Measurements from ENCODE around the gene ACTRT3. TPM values are rescaled to one million over a fixed set of nuclear protein-coding genes. Genes with fewer than 3 reads are reported as not detected.
A peak's percentile ranks its signal among the peaks of the same experiment; 100 is the strongest.

The ACTRT3 gene
- total and polyA plus RNA-seq, 2 experiments from 2014 or later: 2.9 to 5.2 TPM

GRCh38 chr3:169774186-169774585 is 4.8 kb upstream of the ACTRT3 start:
- H3K4me1 ChIP-seq (ENCODE audit: insufficient read depth): peaks cover 27% of the 10 kb centered on the region
- DNase-seq (ENCODE audit: low spot score) (peak; percentile 24), ATAC-seq (no peak)
- peak overlapping the region; percentile 96 for H3K27ac ChIP-seq (ENCODE audit: low read depth)
- peaks cover 19% of the 10 kb centered on the region for H3K27me3 Mint-ChIP-seq (ENCODE audit: insufficient read depth, low read depth, poor library complexity)
- peak overlapping the region; percentile 74 for H3K4me2 ChIP-seq
- no peaks in the 10 kb centered on the region for H3K9me2 ChIP-seq (ENCODE audit: insufficient read depth)
- H3K9me3 Mint-ChIP-seq: peaks cover 9% of the 10 kb centered on the region; the same call in 1 of the 3 replicates
- TF ChIP-seq, protein P1, sequence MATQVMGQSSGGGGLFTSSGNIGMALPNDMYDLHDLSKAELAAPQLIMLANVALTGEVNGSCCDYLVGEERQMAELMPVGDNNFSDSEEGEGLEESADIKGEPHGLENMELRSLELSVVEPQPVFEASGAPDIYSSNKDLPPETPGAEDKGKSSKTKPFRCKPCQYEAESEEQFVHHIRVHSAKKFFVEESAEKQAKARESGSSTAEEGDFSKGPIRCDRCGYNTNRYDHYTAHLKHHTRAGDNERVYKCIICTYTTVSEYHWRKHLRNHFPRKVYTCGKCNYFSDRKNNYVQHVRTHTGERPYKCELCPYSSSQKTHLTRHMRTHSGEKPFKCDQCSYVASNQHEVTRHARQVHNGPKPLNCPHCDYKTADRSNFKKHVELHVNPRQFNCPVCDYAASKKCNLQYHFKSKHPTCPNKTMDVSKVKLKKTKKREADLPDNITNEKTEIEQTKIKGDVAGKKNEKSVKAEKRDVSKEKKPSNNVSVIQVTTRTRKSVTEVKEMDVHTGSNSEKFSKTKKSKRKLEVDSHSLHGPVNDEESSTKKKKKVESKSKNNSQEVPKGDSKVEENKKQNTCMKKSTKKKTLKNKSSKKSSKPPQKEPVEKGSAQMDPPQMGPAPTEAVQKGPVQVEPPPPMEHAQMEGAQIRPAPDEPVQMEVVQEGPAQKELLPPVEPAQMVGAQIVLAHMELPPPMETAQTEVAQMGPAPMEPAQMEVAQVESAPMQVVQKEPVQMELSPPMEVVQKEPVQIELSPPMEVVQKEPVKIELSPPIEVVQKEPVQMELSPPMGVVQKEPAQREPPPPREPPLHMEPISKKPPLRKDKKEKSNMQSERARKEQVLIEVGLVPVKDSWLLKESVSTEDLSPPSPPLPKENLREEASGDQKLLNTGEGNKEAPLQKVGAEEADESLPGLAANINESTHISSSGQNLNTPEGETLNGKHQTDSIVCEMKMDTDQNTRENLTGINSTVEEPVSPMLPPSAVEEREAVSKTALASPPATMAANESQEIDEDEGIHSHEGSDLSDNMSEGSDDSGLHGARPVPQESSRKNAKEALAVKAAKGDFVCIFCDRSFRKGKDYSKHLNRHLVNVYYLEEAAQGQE (IDR thresholded peaks at IDR 0.05; ENCODE audit: unreplicated experiment): no peak
- no peak for TF ChIP-seq ZNF114 (CRISPR knock-in tag; IDR thresholded peaks at IDR 0.05)
- TF ChIP-seq EZH2phosphoT487 (IDR thresholded peaks at IDR 0.05; ENCODE audit: unreplicated experiment): no peak
- no peak for TF ChIP-seq ETS1 (IDR thresholded peaks at IDR 0.05)
- TF ChIP-seq ZNF462 (CRISPR knock-in tag; IDR thresholded peaks at IDR 0.05): no peak
- no peak for TF ChIP-seq POLR2AphosphoS5 (IDR thresholded peaks at IDR 0.05; ENCODE audit: low read depth)
- TF ChIP-seq, protein P2, sequence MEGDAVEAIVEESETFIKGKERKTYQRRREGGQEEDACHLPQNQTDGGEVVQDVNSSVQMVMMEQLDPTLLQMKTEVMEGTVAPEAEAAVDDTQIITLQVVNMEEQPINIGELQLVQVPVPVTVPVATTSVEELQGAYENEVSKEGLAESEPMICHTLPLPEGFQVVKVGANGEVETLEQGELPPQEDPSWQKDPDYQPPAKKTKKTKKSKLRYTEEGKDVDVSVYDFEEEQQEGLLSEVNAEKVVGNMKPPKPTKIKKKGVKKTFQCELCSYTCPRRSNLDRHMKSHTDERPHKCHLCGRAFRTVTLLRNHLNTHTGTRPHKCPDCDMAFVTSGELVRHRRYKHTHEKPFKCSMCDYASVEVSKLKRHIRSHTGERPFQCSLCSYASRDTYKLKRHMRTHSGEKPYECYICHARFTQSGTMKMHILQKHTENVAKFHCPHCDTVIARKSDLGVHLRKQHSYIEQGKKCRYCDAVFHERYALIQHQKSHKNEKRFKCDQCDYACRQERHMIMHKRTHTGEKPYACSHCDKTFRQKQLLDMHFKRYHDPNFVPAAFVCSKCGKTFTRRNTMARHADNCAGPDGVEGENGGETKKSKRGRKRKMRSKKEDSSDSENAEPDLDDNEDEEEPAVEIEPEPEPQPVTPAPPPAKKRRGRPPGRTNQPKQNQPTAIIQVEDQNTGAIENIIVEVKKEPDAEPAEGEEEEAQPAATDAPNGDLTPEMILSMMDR (conservative IDR thresholded peaks at IDR 0.05; ENCODE audit: low read depth in 2 of 2): no peak
- no peak for TF ChIP-seq JUNB (IDR thresholded peaks at IDR 0.05; ENCODE audit: unreplicated experiment)
- no peak for TF ChIP-seq CREB1 (CRISPR knock-in tag; IDR thresholded peaks at IDR 0.05; ENCODE audit: low read depth)
- TF ChIP-seq STAT1 (IDR thresholded peaks at IDR 0.05; ENCODE audit: unreplicated experiment): no peak
- no peak for TF ChIP-seq ZNF331 (CRISPR knock-in tag; IDR thresholded peaks at IDR 0.05; ENCODE audit: low read depth)
- TF ChIP-seq NANOG (IDR thresholded peaks at IDR 0.05; ENCODE audit: borderline replicate concordance): no peak
- peaks cover 47% of the 10 kb centered on the region for H3K36me3 Mint-ChIP-seq (ENCODE audit: low read depth)
- peak overlapping the region; percentile 97 for H3K4me3 Mint-ChIP-seq
- H4K20me1 ChIP-seq (replicated peaks; ENCODE audit: insufficient read depth): no peaks in the 10 kb centered on the region
- H3K36me3 ChIP-seq (ENCODE audit: insufficient read depth): peaks cover 9% of the 10 kb centered on the region
- H3K4me3 ChIP-seq: peak overlapping the region; percentile 96
- no peak overlapping the region for H2AFZ ChIP-seq
- peaks cover 36% of the 10 kb centered on the region for H3K4me1 Mint-ChIP-seq
- H3K27ac Mint-ChIP-seq: no peak overlapping the region
- H3F3A ChIP-seq (replicated peaks; ENCODE audit: low read depth): 0 out of 2 replicates have a peak, but pooled peaks cover 3% of the 10 kb centered on the region
- peaks cover 45% of the 10 kb centered on the region for H3K79me2 ChIP-seq (replicated peaks; ENCODE audit: insufficient read depth)
- no peaks in the 10 kb centered on the region for H3K27me3 ChIP-seq (ENCODE audit: insufficient read depth)

Data from GM23338 (cell line).